ENCODE measurements around the gene MDM2. TPM values are rescaled to one million over a fixed set of nuclear protein-coding genes. Genes with fewer than 3 reads are reported as not detected.
"Not testable (repeated sequence)": the region's sequence is repeated elsewhere in the genome, so short reads cannot be mapped to it uniquely, and the experiment has no call there.

Gene MDM2
- total RNA-seq, 1 donor from 2014 or later: 38.1 TPM

- ATAC-seq (ENCODE audit: poor library complexity) (no peak), DNase-seq (no peak)
- intact Hi-C loops (cut with DNase I): no loop called here
Observed at GRCh38 chr12:68781728-68782127, 26.2 kb upstream of the MDM2 start.

GRCh38 chr12:68784015-68784414, 24.0 kb upstream of the MDM2 start:
- DNase-seq (no peak), ATAC-seq (ENCODE audit: poor library complexity) (no peak)

GRCh38 chr12:68785358-68785757, 22.6 kb upstream of the MDM2 start:
- no peak for ATAC-seq (ENCODE audit: poor library complexity)
- no peak for DNase-seq
- intact Hi-C loops (cut with DNase I): no loop called here

More at GRCh38 chr12:68784015-68784414, 24.0 kb upstream of the MDM2 start:
- intact Hi-C loops (cut with DNase I): no loop called here

- intact Hi-C loops (cut with DNase I): no loop called here
- no peak for DNase-seq
- ATAC-seq (ENCODE audit: poor library complexity): no peak
Observed at GRCh38 chr12:68785823-68786222, 22.2 kb upstream of the MDM2 start.

GRCh38 chr12:68786929-68787328, 21.0 kb upstream of the MDM2 start:
- DNase-seq (no peak), ATAC-seq (ENCODE audit: poor library complexity) (no peak)
- intact Hi-C loops (cut with DNase I): no loop called here

- no peak for ATAC-seq (ENCODE audit: poor library complexity)
- DNase-seq: no peak
- intact Hi-C loops (cut with DNase I): no loop called here
Observed at GRCh38 chr12:68788554-68789143, 19.3 kb upstream of the MDM2 start.

- DNase-seq (no peak), ATAC-seq (ENCODE audit: poor library complexity) (no peak)
- intact Hi-C loops (cut with DNase I): no loop called here
Observed at GRCh38 chr12:68789144-68789878, 18.7 kb upstream of the MDM2 start.

GRCh38 chr12:68790081-68790951, 17.7 kb upstream of the MDM2 start:
- intact Hi-C loops (cut with DNase I): no loop called here
- no peak for ATAC-seq (ENCODE audit: poor library complexity)
- no peak for DNase-seq

- ATAC-seq (ENCODE audit: poor library complexity): no peak
- intact Hi-C loops (cut with DNase I): no loop called here
- DNase-seq: no peak
Observed at GRCh38 chr12:68790952-68791234, 17.1 kb upstream of the MDM2 start.

- ATAC-seq (ENCODE audit: poor library complexity) (no peak), DNase-seq (no peak)
- intact Hi-C loops (cut with DNase I): no loop called here
Observed at GRCh38 chr12:68791897-68792481, 16.0 kb upstream of the MDM2 start.

GRCh38 chr12:68792952-68793351, 15.0 kb upstream of the MDM2 start:
- DNase-seq: no peak
- ATAC-seq (ENCODE audit: poor library complexity): no peak
- intact Hi-C loops (cut with DNase I): no loop called here

- ATAC-seq (ENCODE audit: poor library complexity) (no peak), DNase-seq (no peak)
- intact Hi-C loops (cut with DNase I): no loop called here
Observed at GRCh38 chr12:68793436-68793835, 14.5 kb upstream of the MDM2 start.

GRCh38 chr12:68793975-68794652, 13.9 kb upstream of the MDM2 start:
- ATAC-seq (ENCODE audit: poor library complexity) (no peak), DNase-seq (no peak)
- intact Hi-C loops (cut with DNase I): no loop called here

GRCh38 chr12:68794653-68795251, 13.2 kb upstream of the MDM2 start:
- ATAC-seq (ENCODE audit: poor library complexity) (no peak), DNase-seq (no peak)
- intact Hi-C loops (cut with DNase I): no loop called here

- ATAC-seq (ENCODE audit: poor library complexity) (no peak), DNase-seq (no peak)
- intact Hi-C loops (cut with DNase I): no loop called here
Observed at GRCh38 chr12:68796399-68796798, 11.6 kb upstream of the MDM2 start.

- intact Hi-C loops (cut with DNase I): no loop called here
Observed at GRCh38 chr12:68798882-68799234, 9.1 kb upstream of the MDM2 start.

GRCh38 chr12:68800294-68800693, 7.7 kb upstream of the MDM2 start:
- DNase-seq: no peak
- intact Hi-C loops (cut with DNase I): no loop called here
- ATAC-seq (ENCODE audit: poor library complexity): no peak

More at GRCh38 chr12:68798882-68799234, 9.1 kb upstream of the MDM2 start:
- DNase-seq (no peak), ATAC-seq (ENCODE audit: poor library complexity) (no peak)

- DNase-seq; ATAC-seq (ENCODE audit: poor library complexity); intact Hi-C loops (cut with DNase I): not testable (repeated sequence)
Observed at GRCh38 chr12:68801124-68801523, 6.9 kb upstream of the MDM2 start.

GRCh38 chr12:68802372-68802745, 5.6 kb upstream of the MDM2 start:
- intact Hi-C loops (cut with DNase I); ATAC-seq (ENCODE audit: poor library complexity); DNase-seq: not testable (repeated sequence)

Data from Right ventricle myocardium superior (tissue), 1 donor.